CD1c-positive myeloid dendritic cell (primary cell): ENCODE measurements around the gene SCYL1.

Experiments
- DNase-seq: peaks from one replicate; pipeline ENCODE4 v3.0.0-alpha.2; 2016; ENCODE audit errors: extremely low spot score

SCYL1 gene

DNA sequence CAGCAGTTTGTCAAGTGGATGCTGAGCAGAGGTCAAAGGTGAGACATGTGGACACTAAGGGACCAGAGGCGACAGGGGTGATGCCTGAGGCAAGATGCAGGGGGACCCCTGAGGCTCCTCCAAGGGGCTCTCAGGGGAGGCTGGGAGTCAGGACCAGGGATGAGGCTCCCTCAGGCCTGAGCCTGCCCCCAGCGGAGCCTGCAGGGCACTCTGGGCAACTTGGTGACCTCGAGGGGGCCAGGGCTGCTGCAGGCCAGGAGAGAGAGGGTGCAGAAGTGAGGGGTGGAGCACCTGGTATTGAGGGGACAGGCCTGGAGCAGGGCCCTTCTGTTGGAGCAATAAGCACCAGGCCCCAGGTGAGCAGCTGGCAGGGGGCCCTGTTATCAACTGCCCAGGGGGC lies 57.0 kb downstream of the SCYL1 start:
- DNase-seq = no peak

DNA sequence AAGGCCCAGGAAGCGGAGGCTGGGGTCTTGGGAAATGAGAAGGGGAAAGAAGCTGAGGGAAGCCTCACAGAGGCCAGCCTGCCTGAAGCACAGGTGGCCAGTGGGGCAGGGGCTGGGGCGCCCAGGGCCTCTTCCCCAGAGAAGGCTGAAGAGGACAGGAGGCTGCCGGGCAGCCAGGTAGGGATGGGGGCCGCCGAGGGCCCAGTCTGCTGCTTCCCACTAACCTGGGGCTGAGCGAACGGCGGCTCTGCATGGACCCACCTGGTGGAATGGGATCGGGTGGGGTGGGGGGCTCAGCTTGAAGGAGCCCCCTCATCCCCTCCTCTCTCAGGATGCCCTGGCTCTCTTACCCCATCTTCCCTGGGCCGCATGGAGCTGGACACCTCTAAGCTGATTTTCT lies 58.7 kb downstream of the SCYL1 start:
- no peak for DNase-seq

- DNase-seq = no peak
Observed at GRCh38 chr11:65584106-65584505, 59.2 kb downstream of the SCYL1 start.

GRCh38 chr11:65584723-65585171 lies 59.9 kb downstream of the SCYL1 start:
- no peak for DNase-seq

- DNase-seq = no peak
Observed at GRCh38 chr11:65585396-65586246, 60.7 kb downstream of the SCYL1 start.

- DNase-seq = no peak
Observed at GRCh38 chr11:65586247-65586630, 61.4 kb downstream of the SCYL1 start.

DNA sequence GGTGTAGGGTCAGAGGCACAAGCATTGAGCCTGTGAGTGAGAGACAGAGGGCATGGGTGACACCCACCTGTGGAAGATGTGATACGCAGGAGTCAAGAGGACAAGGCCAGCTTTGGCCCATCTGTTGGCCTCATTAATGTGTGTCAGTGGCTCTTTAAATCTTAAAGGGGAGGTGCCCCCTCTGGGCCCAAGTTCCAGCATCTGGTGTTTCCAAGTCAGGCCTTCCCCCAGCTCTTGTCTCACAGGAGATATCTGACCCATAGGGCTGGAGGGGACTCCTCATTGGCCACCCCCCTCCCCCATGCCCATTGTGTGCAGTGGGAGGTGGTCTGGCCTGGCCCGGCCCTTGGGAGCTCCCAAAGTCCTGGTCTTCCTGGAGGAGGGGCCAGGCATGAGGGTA lies 61.8 kb downstream of the SCYL1 start:
- DNase-seq = peak; percentile 26
